HG03432 (cell line): ENCODE data around the gene RIPK4.
"Not testable (repeated sequence)": the region's sequence is repeated elsewhere in the genome, so short reads cannot be mapped to it uniquely, and the experiment has no call there.

Experiments
- ATAC-seq: cut with Tn5 transposase; IDR thresholded peaks from one replicate; pipeline ENCODE4 v1.9.1; 2021; ENCODE audit warnings: mild to moderate bottlenecking, moderate library complexity; ENCODE audit not compliant: unreplicated experiment

RIPK4 gene

GRCh38 chr21:41698071-41698470, 68.8 kb downstream of the RIPK4 start:
- ATAC-seq: no peak

DNA sequence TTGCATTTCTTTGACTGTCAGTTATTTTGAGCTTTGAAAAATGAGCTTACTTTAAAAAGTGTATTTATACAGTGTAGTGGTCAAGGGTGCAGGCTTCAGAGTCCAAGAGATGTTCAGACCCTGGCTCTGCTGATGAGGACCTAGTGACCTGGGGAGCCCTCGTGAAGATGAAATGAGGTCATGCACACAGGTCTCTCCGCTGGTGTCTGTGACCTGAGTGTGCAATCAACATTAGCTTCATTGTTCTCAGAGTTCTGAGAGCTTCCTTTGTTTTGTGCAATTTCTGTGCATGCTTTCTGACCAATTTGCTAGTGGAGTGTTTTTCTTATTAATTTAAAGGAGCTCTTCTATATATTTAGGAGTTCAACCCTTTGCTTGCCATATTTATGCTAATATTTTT, 71.3 kb downstream of the RIPK4 start:
- ATAC-seq: no peak

DNA sequence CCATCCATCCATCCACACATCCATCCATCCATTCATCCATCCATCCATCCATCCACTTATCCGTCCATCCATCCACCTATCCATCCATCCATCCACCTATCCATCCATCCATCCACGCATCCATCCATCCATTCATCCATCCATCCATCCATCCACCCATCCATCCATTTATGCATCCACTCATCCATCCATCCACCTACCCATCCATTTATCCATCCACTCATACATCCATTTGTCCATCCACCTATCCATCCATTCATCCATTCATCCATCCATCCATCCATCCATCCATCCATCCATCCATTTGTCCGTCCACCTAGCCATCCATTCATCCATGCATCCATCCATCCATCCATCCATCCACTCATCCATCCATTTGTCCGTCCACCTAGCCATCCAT, 72.8 kb downstream of the RIPK4 start:
- ATAC-seq: not testable (repeated sequence)

GRCh38 chr21:41692185-41692565, 74.7 kb downstream of the RIPK4 start:
- ATAC-seq: no peak

GRCh38 chr21:41691205-41692184, 75.4 kb downstream of the RIPK4 start:
- ATAC-seq: no peak
